Thyroid gland (tissue), 4 donors: Measurements from ENCODE around the gene ARHGEF38.

ENCODE experiments used
- POLR2A ChIP-seq, 2 donors: fragments of 450-650 bp; IDR thresholded peaks; one replicate each; pipeline ENCODE4 v1.6.1; 2017; ENCODE audit warnings: antibody characterized with exemption in 2 of 2, mild to moderate bottlenecking in 2 of 2, moderate library complexity in 1 of 2
- TF ChIP-seq, protein P1 (sequence below), 6 experiments: fragments of 200-600 bp in 3 of 6; fragments of 450-650 bp in 3 of 6; sonication (generic) in 3 of 6; IDR thresholded peaks; one replicate each; pipeline ENCODE4 v1.5.1; 2016 to 2019; ENCODE audit warnings: antibody characterized with exemption in 6 of 6, mild to moderate bottlenecking in 2 of 6, inconsistent platforms in 1 of 6, moderate library complexity in 1 of 6

GRCh38 chr4:105627620-105628019 is 75.2 kb downstream of the ARHGEF38 start:
- TF ChIP-seq, protein P1, sequence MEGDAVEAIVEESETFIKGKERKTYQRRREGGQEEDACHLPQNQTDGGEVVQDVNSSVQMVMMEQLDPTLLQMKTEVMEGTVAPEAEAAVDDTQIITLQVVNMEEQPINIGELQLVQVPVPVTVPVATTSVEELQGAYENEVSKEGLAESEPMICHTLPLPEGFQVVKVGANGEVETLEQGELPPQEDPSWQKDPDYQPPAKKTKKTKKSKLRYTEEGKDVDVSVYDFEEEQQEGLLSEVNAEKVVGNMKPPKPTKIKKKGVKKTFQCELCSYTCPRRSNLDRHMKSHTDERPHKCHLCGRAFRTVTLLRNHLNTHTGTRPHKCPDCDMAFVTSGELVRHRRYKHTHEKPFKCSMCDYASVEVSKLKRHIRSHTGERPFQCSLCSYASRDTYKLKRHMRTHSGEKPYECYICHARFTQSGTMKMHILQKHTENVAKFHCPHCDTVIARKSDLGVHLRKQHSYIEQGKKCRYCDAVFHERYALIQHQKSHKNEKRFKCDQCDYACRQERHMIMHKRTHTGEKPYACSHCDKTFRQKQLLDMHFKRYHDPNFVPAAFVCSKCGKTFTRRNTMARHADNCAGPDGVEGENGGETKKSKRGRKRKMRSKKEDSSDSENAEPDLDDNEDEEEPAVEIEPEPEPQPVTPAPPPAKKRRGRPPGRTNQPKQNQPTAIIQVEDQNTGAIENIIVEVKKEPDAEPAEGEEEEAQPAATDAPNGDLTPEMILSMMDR (IDR thresholded peaks at IDR 0.05) = no peak
- TF ChIP-seq POLR2A (IDR thresholded peaks at IDR 0.05) = no peak
